ENCODE results near the gene DNAJC30. TPM values are rescaled to one million over a fixed set of nuclear protein-coding genes. Genes with fewer than 3 reads are reported as not detected.

Gene DNAJC30
- total RNA-seq, 1 donor = 3.0 TPM

GRCh38 chr7:73633844-73634243 is 49.4 kb downstream of the DNAJC30 start:
- no peak overlapping the region for H3K4me3 ChIP-seq (ENCODE audit: low read depth, low read length)
- TF ChIP-seq CTCF (IDR thresholded peaks at IDR 0.05; ENCODE audit: insufficient read depth, low read depth, low read length) = no peak
- DNase-seq (ENCODE audit: low read depth) = no peak

- TF ChIP-seq CTCF (IDR thresholded peaks at IDR 0.05; ENCODE audit: insufficient read depth, low read depth, low read length) = no peak
- H3K4me3 ChIP-seq (ENCODE audit: low read depth, low read length) = no peak overlapping the region
- no peak for DNase-seq (ENCODE audit: low read depth)
Measured at GRCh38 chr7:73633323-73633722, 49.9 kb downstream of the DNAJC30 start.

DNA sequence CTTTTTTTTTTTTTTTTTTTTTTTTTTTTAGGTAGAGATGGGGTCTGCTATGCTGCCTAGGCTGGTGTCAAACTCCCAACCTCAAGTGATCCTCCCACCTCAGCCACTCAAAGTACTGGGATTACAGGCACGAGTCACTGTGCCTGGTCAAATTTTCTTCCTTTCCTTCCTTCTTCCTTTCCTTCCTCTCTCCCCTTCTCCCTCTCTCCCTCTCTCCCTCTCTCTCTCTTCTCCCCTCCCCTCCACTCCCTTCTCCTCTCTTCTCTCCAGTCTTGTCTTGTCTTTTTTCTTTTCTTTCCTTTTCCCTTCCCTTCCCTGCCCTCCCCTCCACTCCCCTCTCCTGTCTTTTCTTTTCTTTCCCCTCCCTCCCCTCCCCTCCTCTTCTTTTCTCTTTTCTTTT is 51.7 kb downstream of the DNAJC30 start:
- H3K4me3 ChIP-seq (ENCODE audit: low read depth, low read length) = no peak overlapping the region
- DNase-seq (ENCODE audit: low read depth) = no peak
- no peak for TF ChIP-seq CTCF (IDR thresholded peaks at IDR 0.05; ENCODE audit: insufficient read depth, low read depth, low read length)

Small RNA genes lying within 50 kb of the gene (small RNA-seq; reads per million reads assigned to genes)
- gene MIR4284 (not detected), gene RN7SL265P (not detected)

Other genes starting within 250 kb of the DNAJC30 start
- 0.64 and 0.86 TPM in 2 replicates for gene FZD9, start 249.7 kb downstream of the DNAJC30 start, total RNA-seq
- 57.0 and 64.3 TPM in 2 replicates for gene BAZ1B, start 161.2 kb downstream of the DNAJC30 start, total RNA-seq
- 27.2 and 30.3 TPM in 2 replicates for gene BCL7B, start 125.8 kb downstream of the DNAJC30 start, total RNA-seq
- 64.4 and 68.7 TPM in 2 replicates for gene TBL2, start 104.9 kb downstream of the DNAJC30 start, total RNA-seq
- gene MLXIPL, start 58.9 kb downstream of the DNAJC30 start, total RNA-seq = not detected in 2 replicates
- 3.0 and 4.2 TPM in 2 replicates for gene VPS37D, start 15.6 kb downstream of the DNAJC30 start, total RNA-seq
- 38.0 and 39.7 TPM in 2 replicates for gene BUD23, start 144 bp upstream of the DNAJC30 start, total RNA-seq
- 6.8 and 8.2 TPM in 2 replicates for gene STX1A, start 36.2 kb upstream of the DNAJC30 start, total RNA-seq
- gene ABHD11, start 55.3 kb upstream of the DNAJC30 start, total RNA-seq = 8.2 and 11.9 TPM in 2 replicates
- gene CLDN3, start 86.8 kb upstream of the DNAJC30 start, total RNA-seq = not detected in 2 replicates
- under 0.01 and 0.86 TPM in 2 replicates for gene CLDN4, start 147.5 kb upstream of the DNAJC30 start, total RNA-seq
- 1.6 and 2.6 TPM in 2 replicates for gene METTL27, start 159.1 kb upstream of the DNAJC30 start, total RNA-seq
- gene TMEM270, start 177.7 kb upstream of the DNAJC30 start, total RNA-seq = not detected in 2 replicates